Kidney (tissue), 14 donors: ENCODE measurements around the gene SLC46A2. TPM values are rescaled to one million over a fixed set of nuclear protein-coding genes. Genes with fewer than 3 reads are reported as not detected.
A peak's percentile ranks its signal among the peaks of the same experiment; 100 is the strongest.

Source experiments
- DNase-seq, 5 donors: peaks; one replicate each; pipeline ENCODE4 v3.0.0-alpha.2; 2013 to 2020
- FAIRE-seq: peaks from 2 replicates; lab custom pipeline; 2012; peaks lifted over from hg19 to GRCh38; lab: Jason Lieb, UNC
- H3K27ac ChIP-seq, 2 donors: one replicate each; pipeline ENCODE4 v1.7.0; 2013; ENCODE audit warnings: low read depth in 2 of 2, low read length in 2 of 2, inconsistent platforms in 1 of 2
- H3K27me3 ChIP-seq: one replicate; pipeline ENCODE4 v1.7.1; 2013; ENCODE audit warnings: low read length, inconsistent platforms; ENCODE audit not compliant: control insufficient read depth, insufficient read depth
- H3K36me3 ChIP-seq, 3 donors: one replicate each; pipeline versions ENCODE4 v1.7.0 to v1.7.1; 2013; ENCODE audit warnings: low read length in 3 of 3, control low read depth in 1 of 3, inconsistent platforms in 1 of 3; ENCODE audit not compliant: insufficient read depth in 3 of 3, control insufficient read depth in 2 of 3
- H3K4me1 ChIP-seq, 3 donors: one replicate each; pipeline versions ENCODE4 v1.7.0 to v1.7.1; 2013; ENCODE audit warnings: low read length in 3 of 3, inconsistent platforms in 1 of 3, low read depth in 1 of 3; ENCODE audit not compliant: control insufficient read depth in 2 of 3, insufficient read depth in 2 of 3
- H3K4me3 ChIP-seq, 3 donors: one replicate each; pipeline versions ENCODE4 v1.7.0 to v1.8.1; 2013; ENCODE audit warnings: low read length in 3 of 3, control low read depth in 1 of 3, inconsistent platforms in 1 of 3
- H3K9ac ChIP-seq, 3 donors: one replicate each; pipeline versions ENCODE4 v1.7.0 to v1.7.1; 2013; ENCODE audit warnings: low read length in 3 of 3, control low read depth in 1 of 3, inconsistent platforms in 1 of 3
- H3K9me3 ChIP-seq, 3 donors: one replicate each; pipeline versions ENCODE4 v1.7.0 to v1.7.1; 2013; ENCODE audit warnings: low read length in 3 of 3, control low read depth in 1 of 3, inconsistent platforms in 1 of 3; ENCODE audit not compliant: control insufficient read depth in 2 of 3, insufficient read depth in 1 of 3
- CTCF ChIP-seq: IDR thresholded peaks from 3 replicates; pipeline ENCODE4 v1.5.1; 2012; ENCODE audit warnings: mild to moderate bottlenecking, moderate library complexity, borderline replicate concordance; ENCODE audit not compliant: insufficient read depth; ENCODE audit errors: extremely low read depth
- intact Hi-C: fragments of 100-400 bp; cut with DNase I; formaldehyde crosslinking; loops from one replicate; pipeline ENCODE4 v1.11.1; 2022
- polyA plus RNA-seq: library from polyadenylated mRNA; stranded (reverse); fragments of 350-450 nt; fragmentation: Illumina TruSeq; extraction: RNeasy Lipid Tissue Mini Kit (QIAGEN cat#74804); gene quantifications from one replicate; pipeline ENCODE4 v1.2.3, GENCODE V29; 2014; ENCODE audit warnings: low read depth, low replicate concordance; ENCODE audit not compliant: insufficient read depth
- total RNA-seq: library from RNA; stranded (reverse); fragmentation: NEBNext Ultra II Directional; extraction: Animal tissue kit (Norgen Biotek cat#: 25700); gene quantifications from one replicate; pipeline ENCODE4 v1.2.1, GENCODE V29; 2021
- donor health status: control.
- donor health status: control.
- donor health status: control.
- donor health status: control.
- donor health status: control.
- donor health status: DM: yes; HTN: yes; CAD: no.
- donor health status: Normal renal cell carcinoma (clear cell type).

Gene SLC46A2
- total and polyA plus RNA-seq, 2 donors from 2014 or later, result 0.66 TPM; not detected in 1

GRCh38 chr9:112869917-112870316 is 20.8 kb downstream of the SLC46A2 start:
- no peak overlapping the region for H3K4me3 ChIP-seq
- H3K36me3 ChIP-seq, result peaks cover 0 to 20% (median 12%) of the 10 kb centered on the region in 3 donors
- H3K9me3 ChIP-seq, result no peaks in the 10 kb centered on the region
- no peak for TF ChIP-seq CTCF
- no peak overlapping the region for H3K27ac ChIP-seq
- no peaks in the 10 kb centered on the region for H3K27me3 ChIP-seq
- intact Hi-C loops, result no loop called here
- H3K4me1 ChIP-seq, result peaks cover 0 to 9% (median 3%) of the 10 kb centered on the region in 3 donors
- no peak for FAIRE-seq
- no peak for DNase-seq
- H3K9ac ChIP-seq, result no peak overlapping the region

GRCh38 chr9:112869041-112869529 is 21.6 kb downstream of the SLC46A2 start:
- DNase-seq, result peak in 4 of 5 donors; percentile 61 to 81 (median 70)
- H3K36me3 ChIP-seq, result peaks cover 0 to 27% (median 17%) of the 10 kb centered on the region in 3 donors
- FAIRE-seq, result no peak
- H3K9ac ChIP-seq, result no peak overlapping the region
- H3K4me1 ChIP-seq, result peaks cover 0 to 9% (median 3%) of the 10 kb centered on the region in 3 donors
- H3K27me3 ChIP-seq, result no peaks in the 10 kb centered on the region
- intact Hi-C loops, result no loop called here
- no peak overlapping the region for H3K4me3 ChIP-seq
- no peak overlapping the region for H3K27ac ChIP-seq
- no peaks in the 10 kb centered on the region for H3K9me3 ChIP-seq
- no peak for TF ChIP-seq CTCF

GRCh38 chr9:112868461-112868860 is 22.2 kb downstream of the SLC46A2 start:
- H3K4me1 ChIP-seq, result peaks cover 0 to 9% (median 3%) of the 10 kb centered on the region in 3 donors
- no peak overlapping the region for H3K4me3 ChIP-seq
- FAIRE-seq, result no peak
- peaks cover 0 to 27% (median 19%) of the 10 kb centered on the region in 3 donors for H3K36me3 ChIP-seq
- H3K27me3 ChIP-seq, result no peaks in the 10 kb centered on the region
- no peaks in the 10 kb centered on the region for H3K9me3 ChIP-seq
- no peak overlapping the region for H3K9ac ChIP-seq
- H3K27ac ChIP-seq, result no peak overlapping the region
- TF ChIP-seq CTCF, result no peak
- intact Hi-C loops, result no loop called here
- DNase-seq, result peak in 1 of 5 donors; percentile 37
